COR-L47 (cell line): ENCODE data around the gene ANKMY1.

Experiments used
- DNase-seq: peaks from one replicate; lab custom pipeline; 2025; lab: John Stamatoyannopoulos, UW

ANKMY1 gene

GRCh38 chr2:240520130-240520973, 37.4 kb downstream of the ANKMY1 start:
- no peak for DNase-seq

DNA sequence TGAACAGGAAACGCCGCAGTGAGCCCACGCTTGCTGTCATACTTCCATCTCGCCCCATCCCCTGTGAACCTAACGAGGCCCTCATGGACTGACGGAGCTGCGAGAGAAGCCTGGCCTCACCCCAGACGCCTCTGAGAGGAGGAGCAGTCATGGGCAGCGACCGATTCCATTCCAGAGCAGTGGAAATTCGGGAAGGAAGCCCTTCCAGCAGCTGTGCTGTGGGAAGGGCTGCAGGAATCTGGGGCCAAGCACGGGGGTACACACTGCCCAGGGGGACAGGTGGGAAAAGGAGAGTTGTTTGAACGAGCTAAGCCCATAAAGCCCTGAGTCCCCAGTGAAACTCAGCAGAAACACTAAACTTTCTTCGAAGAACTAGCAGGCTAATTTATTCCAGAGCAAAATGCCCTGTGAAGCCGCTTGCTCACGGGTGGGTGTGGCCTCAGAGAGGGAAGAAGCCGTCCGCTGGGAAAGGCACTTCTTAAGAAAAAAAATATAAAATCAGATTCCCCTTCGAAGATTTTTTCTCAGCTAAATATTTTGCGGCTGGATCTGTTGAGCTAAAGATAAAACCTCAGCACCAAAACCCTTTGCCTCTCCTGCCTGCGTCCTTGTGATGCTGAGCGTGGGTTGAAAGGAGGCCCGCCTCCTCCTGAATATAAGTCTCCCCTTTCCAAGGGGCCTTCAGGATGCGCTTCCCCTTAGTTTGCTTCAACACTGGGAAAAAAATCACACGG, 38.2 kb downstream of the ANKMY1 start:
- DNase-seq: no peak

GRCh38 chr2:240518981-240519380, 38.8 kb downstream of the ANKMY1 start:
- DNase-seq: no peak

DNA sequence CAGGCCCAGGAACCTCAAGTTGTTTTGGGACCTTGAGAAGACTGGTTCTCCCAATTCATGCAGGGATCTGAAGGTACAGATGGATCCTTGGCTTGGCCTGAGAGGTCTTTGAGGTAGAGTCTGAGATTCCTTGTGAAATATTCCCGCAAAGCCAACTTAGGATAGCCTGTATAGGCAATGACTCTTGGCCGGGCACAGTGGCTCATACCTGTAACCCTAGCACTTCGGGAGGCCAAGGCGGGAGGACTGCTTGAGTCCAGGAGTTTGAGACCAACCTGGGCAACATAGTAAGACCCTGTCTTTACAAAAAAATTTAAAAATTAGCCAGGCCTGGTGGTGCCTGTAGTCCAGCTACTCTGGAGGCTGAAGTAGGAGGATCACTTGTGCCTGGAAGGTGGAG, 40.4 kb downstream of the ANKMY1 start:
- DNase-seq: no peak

- DNase-seq: no peak
Measured at GRCh38 chr2:240514631-240515030, 43.2 kb downstream of the ANKMY1 start.

- DNase-seq: no peak
Measured at GRCh38 chr2:240513549-240514287, 44.1 kb downstream of the ANKMY1 start.

DNA sequence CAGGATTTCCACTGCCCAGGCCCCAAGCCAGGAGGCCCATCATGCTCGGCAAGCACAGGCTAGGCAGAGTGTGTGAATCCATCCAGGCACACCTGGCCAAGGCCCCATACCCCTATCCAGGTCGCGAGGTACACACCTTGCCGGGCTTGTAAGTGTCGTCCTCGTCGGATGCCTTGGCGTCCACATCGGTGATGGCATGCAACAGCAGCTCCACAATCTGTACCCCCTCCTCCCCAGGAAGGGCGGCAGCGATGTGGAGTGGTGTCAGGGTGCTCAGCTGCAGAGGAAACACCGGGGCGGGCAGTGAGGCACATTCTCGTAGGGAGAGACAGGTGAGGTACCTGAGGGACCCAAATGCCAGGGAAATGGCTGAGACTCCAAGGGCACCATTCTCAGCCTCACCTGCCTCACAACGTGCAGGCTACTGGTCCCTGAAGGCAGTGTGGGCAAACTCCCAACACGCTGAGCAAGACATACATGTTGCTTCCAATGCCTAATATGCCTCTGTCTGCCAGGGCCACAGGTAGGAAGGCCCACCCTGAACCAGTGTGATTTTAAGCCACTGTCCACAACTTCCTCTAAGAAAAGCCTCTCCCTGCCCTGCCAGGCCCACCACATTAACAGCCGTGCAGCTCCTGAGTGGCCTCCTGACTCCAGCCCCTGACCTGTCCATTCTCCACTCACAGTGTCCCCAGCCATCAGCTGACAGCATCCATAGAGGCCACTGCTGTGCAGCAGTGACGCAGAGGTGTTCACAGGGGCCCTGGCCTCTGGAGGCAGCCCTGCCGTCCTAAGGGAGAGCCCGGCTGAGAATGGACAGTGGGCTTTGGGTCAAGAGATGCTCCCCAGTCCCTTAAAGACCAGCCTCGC, 44.9 kb downstream of the ANKMY1 start:
- no peak for DNase-seq

DNA sequence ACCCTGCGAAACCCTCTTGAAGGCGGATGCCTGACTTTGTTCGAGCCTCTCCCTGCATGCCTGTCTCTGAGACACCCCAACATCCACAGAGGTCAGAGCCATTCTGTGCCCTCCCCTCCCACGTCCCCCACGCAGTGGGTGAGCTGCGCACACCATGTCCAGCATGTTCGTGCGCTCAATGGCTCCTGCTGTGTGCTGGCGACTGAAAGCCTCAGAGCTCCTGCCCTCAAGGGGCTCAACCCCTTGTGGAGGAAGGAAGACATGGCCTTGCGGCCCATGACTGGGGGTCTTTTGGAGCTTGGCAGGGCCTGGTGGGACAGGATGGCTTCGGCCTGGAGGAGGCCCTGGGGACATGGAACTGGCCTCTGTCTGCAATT, 45.7 kb downstream of the ANKMY1 start:
- DNase-seq: no peak

- DNase-seq: no peak
Measured at GRCh38 chr2:240511351-240512108, 46.3 kb downstream of the ANKMY1 start.

DNA sequence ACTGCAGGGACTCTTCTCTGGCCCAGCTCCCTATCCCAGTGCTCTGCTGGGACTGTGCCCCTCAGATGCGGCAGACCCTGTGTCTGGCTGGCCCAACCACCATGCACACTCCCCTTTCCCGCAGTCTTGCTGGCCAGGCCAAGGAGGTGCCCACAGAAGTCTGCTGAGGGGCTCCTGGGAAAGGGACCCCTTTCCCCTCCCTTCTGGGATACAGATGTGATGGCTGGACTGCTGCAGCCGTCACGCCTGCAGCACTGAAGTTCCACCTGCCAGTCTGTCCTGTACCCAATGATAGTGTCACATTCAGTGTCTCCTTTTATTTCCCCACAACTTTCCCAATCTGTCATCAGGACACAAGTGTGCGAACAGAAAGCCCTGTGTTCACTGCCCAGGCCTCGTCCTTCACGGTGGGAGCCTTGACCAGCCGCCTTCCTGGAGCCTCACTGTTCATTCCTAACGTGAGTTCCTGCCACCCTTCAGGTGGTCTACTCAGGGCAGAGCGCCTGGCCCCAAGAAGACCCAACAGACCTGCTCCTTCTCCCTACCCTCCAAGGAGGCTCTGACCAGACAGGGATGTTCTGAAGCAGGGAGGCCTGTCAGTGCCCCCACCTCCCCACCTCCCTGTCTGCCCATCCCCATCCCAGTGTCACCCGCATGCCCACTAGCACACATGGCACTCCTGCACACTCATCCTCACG, 47.1 kb downstream of the ANKMY1 start:
- DNase-seq: no peak

DNA sequence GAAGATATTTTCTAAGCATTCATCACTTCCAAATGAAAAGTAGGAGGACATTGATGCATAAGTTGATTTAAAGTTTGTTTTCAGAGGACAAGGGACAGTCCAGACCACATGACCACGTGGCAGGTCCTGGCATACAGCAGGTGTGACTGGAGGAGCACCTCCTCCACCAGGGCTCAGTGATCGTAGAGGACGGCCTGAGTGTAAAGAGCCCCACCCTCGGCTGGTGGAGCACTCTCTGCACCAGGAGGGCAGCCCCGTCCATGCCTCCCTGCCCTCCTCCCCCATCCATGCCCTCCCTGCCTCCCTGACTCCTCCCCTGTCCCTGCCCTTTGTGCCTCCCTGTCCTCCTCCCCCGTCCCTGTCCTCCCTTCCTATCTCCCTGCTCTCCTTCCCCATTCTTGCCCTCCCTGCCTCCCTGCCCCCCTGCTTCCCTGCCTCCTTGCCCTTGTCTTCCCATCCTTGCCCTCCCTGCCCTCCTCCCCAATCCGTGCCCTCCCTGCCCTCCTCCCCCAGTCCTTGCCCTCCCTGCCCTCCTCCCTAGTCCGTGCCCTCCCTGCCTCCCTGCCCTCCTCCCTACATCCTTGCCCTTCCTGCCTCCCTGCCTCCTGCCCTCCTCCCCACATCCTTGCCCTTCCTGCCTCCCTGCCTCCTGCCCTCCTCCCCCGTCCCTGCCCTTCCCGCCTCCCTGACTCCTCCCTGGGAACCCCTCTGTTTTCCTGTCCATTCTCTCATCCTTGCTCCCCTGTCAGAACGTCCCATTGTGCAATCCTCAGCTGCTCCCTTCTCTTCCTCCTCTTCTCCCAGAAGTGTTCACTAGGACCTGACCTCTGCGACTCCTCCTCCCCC, 47.9 kb downstream of the ANKMY1 start:
- no peak for DNase-seq

- no peak for DNase-seq
Measured at GRCh38 chr2:240508832-240509545, 48.8 kb downstream of the ANKMY1 start.

- DNase-seq: no peak
Measured at GRCh38 chr2:240507778-240508251, 50.0 kb downstream of the ANKMY1 start.

- no peak for DNase-seq
Measured at GRCh38 chr2:240507060-240507777, 50.6 kb downstream of the ANKMY1 start.

GRCh38 chr2:240506406-240507059, 51.3 kb downstream of the ANKMY1 start:
- no peak for DNase-seq

GRCh38 chr2:240505910-240506309, 51.9 kb downstream of the ANKMY1 start:
- no peak for DNase-seq

GRCh38 chr2:240503848-240504247, 53.9 kb downstream of the ANKMY1 start:
- DNase-seq: no peak
